ENCODE measurements around the gene GRM7. TPM values are rescaled to one million over a fixed set of nuclear protein-coding genes. Genes with fewer than 3 reads are reported as not detected.

The GRM7 gene
- total RNA-seq, 2 experiments from 2014 or later: not detected

DNA sequence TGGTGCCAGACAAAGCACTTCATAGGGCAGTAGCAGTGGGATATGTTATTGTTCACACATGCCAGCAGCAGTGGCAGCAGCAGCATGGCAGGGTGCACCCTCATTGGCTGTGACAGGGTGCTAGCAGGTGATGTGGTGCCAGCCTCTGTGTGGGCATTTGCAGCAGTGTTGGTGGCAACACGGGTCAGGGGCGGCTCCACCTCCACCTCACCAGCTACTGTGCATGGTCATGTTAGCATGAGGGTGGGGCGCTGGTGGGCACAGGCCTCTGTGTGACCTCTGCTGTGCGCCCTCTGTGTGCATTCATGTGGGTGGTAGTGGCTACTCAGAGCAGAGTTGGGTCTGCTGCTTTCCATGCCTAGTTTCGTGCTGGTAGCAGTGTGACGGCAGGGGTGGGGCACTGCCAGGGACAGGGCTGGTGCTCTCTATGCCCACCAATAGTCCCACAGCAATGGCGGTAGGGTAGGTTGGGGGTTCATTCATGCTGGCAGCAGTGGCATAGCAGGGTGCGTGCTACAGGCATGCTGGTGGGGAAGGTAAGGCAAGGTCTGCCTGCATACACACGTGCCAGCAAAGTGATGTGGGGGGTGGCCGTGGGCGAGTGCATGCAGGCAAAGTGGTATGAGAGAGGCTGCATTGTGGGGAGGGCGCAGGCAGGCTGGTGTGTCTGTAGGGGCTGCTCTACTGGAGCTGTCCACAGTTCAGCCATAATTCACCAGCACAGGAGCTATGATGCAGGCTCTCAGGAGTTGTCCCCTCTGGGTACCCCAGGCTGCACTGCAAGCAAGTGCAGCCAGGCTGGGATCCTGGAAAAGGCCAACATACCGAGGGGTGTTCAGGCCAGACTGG lies 402.7 kb downstream of the GRM7 start:
- H3K4me3 ChIP-seq (ENCODE audit: low read depth, low read length, poor library complexity, severe bottlenecking): no peak overlapping the region
- H2AFZ ChIP-seq (ENCODE audit: low read length): no peak overlapping the region
- ChIA-PET CTCF (ENCODE audit: unreplicated experiment) (no interaction called here), POLR2A (no interaction called here)
- intact Hi-C loops (cut with micrococcal nuclease; ENCODE audit: unreplicated experiment): no loop called here
- no TSS peak for BruUV-seq (replicated peaks)
- no peaks in the 10 kb centered on the region for H3K36me3 ChIP-seq (ENCODE audit: insufficient read depth, low read length)
- no peaks in the 10 kb centered on the region for H3K79me2 ChIP-seq (ENCODE audit: insufficient read depth, low read depth, low read length)
- H3K27ac ChIP-seq (ENCODE audit: low read depth, low read length, poor library complexity, severe bottlenecking): no peak overlapping the region
- no peaks in the 10 kb centered on the region for H3K9me3 ChIP-seq (ENCODE audit: low read length)
- DNase-seq (ENCODE audit: low spot score): no peak
- H3K9me2 ChIP-seq (ENCODE audit: insufficient read depth, low read length): no peaks in the 10 kb centered on the region
- TF ChIP-seq, protein P1, sequence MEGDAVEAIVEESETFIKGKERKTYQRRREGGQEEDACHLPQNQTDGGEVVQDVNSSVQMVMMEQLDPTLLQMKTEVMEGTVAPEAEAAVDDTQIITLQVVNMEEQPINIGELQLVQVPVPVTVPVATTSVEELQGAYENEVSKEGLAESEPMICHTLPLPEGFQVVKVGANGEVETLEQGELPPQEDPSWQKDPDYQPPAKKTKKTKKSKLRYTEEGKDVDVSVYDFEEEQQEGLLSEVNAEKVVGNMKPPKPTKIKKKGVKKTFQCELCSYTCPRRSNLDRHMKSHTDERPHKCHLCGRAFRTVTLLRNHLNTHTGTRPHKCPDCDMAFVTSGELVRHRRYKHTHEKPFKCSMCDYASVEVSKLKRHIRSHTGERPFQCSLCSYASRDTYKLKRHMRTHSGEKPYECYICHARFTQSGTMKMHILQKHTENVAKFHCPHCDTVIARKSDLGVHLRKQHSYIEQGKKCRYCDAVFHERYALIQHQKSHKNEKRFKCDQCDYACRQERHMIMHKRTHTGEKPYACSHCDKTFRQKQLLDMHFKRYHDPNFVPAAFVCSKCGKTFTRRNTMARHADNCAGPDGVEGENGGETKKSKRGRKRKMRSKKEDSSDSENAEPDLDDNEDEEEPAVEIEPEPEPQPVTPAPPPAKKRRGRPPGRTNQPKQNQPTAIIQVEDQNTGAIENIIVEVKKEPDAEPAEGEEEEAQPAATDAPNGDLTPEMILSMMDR (conservative IDR thresholded peaks at IDR 0.05; ENCODE audit: low read length): no peak
- TF ChIP-seq EZH2phosphoT487 (IDR thresholded peaks at IDR 0.05; ENCODE audit: borderline replicate concordance, low read depth, low read length): no peak
- no peaks in the 10 kb centered on the region for H3K4me1 ChIP-seq (ENCODE audit: insufficient read depth, low read length, poor library complexity, severe bottlenecking)
- no peak overlapping the region for H3K4me2 ChIP-seq (ENCODE audit: low read length)
- no peaks in the 10 kb centered on the region for H4K20me1 ChIP-seq (ENCODE audit: insufficient read depth, low read length)

- intact Hi-C loops (cut with micrococcal nuclease; ENCODE audit: unreplicated experiment): no loop called here
- TF ChIP-seq, protein P1 (conservative IDR thresholded peaks at IDR 0.05; ENCODE audit: low read length): no peak
- no peak for TF ChIP-seq EZH2phosphoT487 (IDR thresholded peaks at IDR 0.05; ENCODE audit: borderline replicate concordance, low read depth, low read length)
- Histone ChIP-seq H3K27ac (ENCODE audit: low read depth, low read length, poor library complexity, severe bottlenecking) (no peak overlapping the region), H3K79me2 (ENCODE audit: insufficient read depth, low read depth, low read length) (no peaks in the 10 kb centered on the region), H3K4me1 (ENCODE audit: insufficient read depth, low read length, poor library complexity, severe bottlenecking) (no peaks in the 10 kb centered on the region), H4K20me1 (ENCODE audit: insufficient read depth, low read length) (no peaks in the 10 kb centered on the region), H3K4me3 (ENCODE audit: low read depth, low read length, poor library complexity, severe bottlenecking) (no peak overlapping the region), H2AFZ (ENCODE audit: low read length) (no peak overlapping the region), H3K4me2 (ENCODE audit: low read length) (no peak overlapping the region), H3K36me3 (ENCODE audit: insufficient read depth, low read length) (no peaks in the 10 kb centered on the region), H3K9me2 (ENCODE audit: insufficient read depth, low read length) (no peaks in the 10 kb centered on the region), H3K9me3 (ENCODE audit: low read length) (no peaks in the 10 kb centered on the region)
- ChIA-PET CTCF (ENCODE audit: unreplicated experiment) (no interaction called here), POLR2A (no interaction called here)
- BruUV-seq (replicated peaks): no TSS peak
- DNase-seq (ENCODE audit: low spot score): no peak
Measured at GRCh38 chr3:7264196-7264526, 403.2 kb downstream of the GRM7 start.

DNA sequence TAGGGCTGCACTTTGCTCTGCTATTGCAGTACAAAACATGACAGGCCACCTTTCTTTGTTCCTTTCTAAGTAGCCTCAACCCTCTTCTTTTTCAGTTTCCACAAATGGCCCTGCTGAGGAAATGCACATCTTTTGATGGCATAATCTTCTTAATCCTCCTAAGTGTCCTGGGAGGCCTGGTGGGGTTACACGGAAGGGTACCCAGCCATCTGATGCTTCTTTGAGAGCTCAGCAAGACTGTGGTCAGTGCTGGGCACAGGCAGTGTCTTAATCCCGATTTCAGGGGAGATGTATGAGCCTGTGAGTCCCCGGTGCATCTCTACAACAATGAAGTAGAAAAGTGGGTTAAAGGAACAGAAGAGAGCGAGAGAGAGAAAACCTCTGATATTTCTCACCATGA lies 404.8 kb downstream of the GRM7 start:
- H4K20me1 ChIP-seq (ENCODE audit: insufficient read depth, low read length): no peaks in the 10 kb centered on the region

More for the DNA sequence above, 404.8 kb downstream of the GRM7 start:
- no peak overlapping the region for H3K27ac ChIP-seq (ENCODE audit: low read depth, low read length, poor library complexity, severe bottlenecking)
- no peaks in the 10 kb centered on the region for H3K4me1 ChIP-seq (ENCODE audit: insufficient read depth, low read length, poor library complexity, severe bottlenecking)
- no TSS peak for BruUV-seq (replicated peaks)
- H3K9me2 ChIP-seq (ENCODE audit: insufficient read depth, low read length): no peaks in the 10 kb centered on the region
- intact Hi-C loops (cut with micrococcal nuclease; ENCODE audit: unreplicated experiment): no loop called here
- H3K9me3 ChIP-seq (ENCODE audit: low read length): no peaks in the 10 kb centered on the region
- no peak overlapping the region for H2AFZ ChIP-seq (ENCODE audit: low read length)
- no peak for DNase-seq (ENCODE audit: low spot score)
- H3K4me2 ChIP-seq (ENCODE audit: low read length): no peak overlapping the region
- no peak overlapping the region for H3K4me3 ChIP-seq (ENCODE audit: low read depth, low read length, poor library complexity, severe bottlenecking)
- ChIA-PET POLR2A (no interaction called here), CTCF (ENCODE audit: unreplicated experiment) (no interaction called here)
- TF ChIP-seq, protein P1 (conservative IDR thresholded peaks at IDR 0.05; ENCODE audit: low read length): no peak
- no peak for TF ChIP-seq EZH2phosphoT487 (IDR thresholded peaks at IDR 0.05; ENCODE audit: borderline replicate concordance, low read depth, low read length)
- H3K79me2 ChIP-seq (ENCODE audit: insufficient read depth, low read depth, low read length): no peaks in the 10 kb centered on the region
- no peaks in the 10 kb centered on the region for H3K36me3 ChIP-seq (ENCODE audit: insufficient read depth, low read length)
